GM10847 (cell line): ENCODE measurements around the gene ZDHHC14.

Experiments
- POLR2A ChIP-seq: IDR thresholded peaks from 2 replicates; pipeline ENCODE4 v1.6.1; 2011; ENCODE audit not compliant: insufficient read length; ENCODE audit errors: extremely low read depth

ZDHHC14 gene

DNA sequence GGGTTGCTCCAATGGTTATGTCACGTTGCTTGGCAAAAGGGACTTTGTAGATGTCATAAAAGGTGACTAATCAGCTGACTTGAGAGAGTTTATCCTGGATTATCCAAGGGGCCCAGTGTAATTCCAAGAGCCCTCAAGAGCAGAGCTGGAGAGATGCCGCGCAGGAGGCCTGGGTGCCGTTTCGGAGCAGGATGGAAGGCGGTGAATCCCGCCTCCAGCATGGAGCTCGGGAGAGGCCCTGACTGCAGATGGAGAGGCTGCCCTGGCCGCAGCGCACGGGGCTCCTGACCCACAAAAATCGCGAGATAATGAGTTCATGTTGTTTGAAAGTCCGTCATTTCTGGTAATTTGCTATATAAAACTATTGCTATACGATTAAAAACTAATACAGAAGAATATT, 219.8 kb downstream of the ZDHHC14 start:
- TF ChIP-seq POLR2A, result no peak

DNA sequence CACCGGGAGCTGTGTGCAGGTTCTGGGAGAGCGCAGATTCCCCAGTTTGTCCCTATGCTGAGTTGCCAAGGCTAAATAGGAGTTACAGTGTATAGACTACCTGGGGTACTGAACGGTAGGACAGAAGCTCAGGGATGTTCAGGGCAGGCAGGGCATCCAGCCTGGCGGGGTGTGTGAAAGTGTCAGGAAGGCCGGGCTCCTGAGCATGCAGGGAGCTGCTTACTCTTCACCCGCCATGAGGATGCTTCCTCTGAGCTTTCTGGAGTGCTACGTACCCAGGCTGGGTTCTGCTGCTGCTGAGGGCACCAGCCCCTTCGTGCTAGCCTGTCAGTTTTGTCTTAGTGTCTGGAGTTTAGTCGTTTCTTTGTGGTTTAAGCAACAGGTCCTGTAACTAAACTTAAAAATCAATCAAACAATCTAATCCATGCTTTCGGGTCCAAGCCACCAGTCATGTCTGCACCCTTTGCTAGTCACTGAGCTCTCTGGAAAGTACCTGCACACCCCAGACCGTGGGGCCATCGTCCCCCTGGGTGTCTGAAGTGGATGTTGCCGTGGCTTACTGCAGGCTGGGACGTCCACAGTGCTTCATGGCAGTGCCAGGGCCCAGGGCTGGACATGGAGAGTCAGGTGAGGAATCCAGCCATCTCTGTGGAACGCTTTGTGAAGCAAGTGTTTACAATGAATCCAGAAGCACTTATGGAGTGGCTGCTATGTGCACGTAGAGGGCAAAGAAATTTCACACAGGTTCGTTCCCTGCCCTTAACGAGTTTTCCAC, 221.7 kb downstream of the ZDHHC14 start:
- no peak for TF ChIP-seq POLR2A

GRCh38 chr6:157603314-157603940, 222.4 kb downstream of the ZDHHC14 start:
- TF ChIP-seq POLR2A, result no peak

- TF ChIP-seq POLR2A, result no peak
These were observed 223.0 kb downstream of the ZDHHC14 start for GRCh38 chr6:157603971-157604370.

GRCh38 chr6:157604816-157605215, 223.8 kb downstream of the ZDHHC14 start:
- no peak for TF ChIP-seq POLR2A

GRCh38 chr6:157605484-157605883, 224.5 kb downstream of the ZDHHC14 start:
- no peak for TF ChIP-seq POLR2A

GRCh38 chr6:157606516-157606915, 225.5 kb downstream of the ZDHHC14 start:
- no peak for TF ChIP-seq POLR2A

- no peak for TF ChIP-seq POLR2A
These were observed 226.5 kb downstream of the ZDHHC14 start for GRCh38 chr6:157607317-157608109.

DNA sequence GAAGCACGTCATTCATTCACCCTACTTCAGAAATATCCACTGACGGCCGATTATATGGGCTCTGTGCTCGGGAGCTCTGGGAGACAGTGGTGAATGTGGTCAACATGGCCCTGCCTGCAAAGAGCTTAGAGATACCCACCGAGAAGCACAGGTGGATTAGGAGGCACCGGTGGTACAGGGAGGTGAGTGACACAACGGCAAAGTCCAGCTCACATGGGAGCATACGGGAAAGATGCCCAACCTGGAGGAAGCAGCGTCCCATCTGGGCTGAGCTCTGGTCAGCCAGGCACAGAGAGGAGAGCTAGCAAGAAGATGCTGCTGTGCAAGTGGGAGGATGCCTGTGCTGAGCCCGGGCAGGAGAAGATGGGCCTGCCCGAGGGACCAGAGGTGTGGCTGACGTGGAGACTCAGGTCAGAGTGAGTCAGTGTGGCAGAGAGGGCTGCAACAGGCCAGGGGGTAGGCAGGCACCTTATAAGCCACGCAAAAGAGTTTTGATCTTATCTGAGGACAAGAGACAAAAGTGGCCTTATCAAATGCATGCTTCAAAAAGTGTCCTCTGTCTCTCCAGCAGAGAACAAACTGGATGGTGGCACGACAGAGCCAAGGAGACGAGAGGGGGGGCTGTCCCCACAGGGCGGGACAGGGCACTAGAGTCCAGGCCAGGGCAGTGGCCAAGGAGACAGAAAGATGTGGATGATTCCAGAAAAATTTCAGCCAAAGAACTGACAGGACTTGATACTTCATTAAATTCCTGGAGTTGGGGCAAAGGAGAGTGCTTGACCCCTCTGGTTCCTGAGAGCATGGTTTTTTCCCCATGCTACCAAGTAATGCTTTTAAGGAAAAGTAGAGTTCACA, 227.5 kb downstream of the ZDHHC14 start:
- no peak for TF ChIP-seq POLR2A

GRCh38 chr6:157609117-157609516, 228.1 kb downstream of the ZDHHC14 start:
- TF ChIP-seq POLR2A, result no peak

DNA sequence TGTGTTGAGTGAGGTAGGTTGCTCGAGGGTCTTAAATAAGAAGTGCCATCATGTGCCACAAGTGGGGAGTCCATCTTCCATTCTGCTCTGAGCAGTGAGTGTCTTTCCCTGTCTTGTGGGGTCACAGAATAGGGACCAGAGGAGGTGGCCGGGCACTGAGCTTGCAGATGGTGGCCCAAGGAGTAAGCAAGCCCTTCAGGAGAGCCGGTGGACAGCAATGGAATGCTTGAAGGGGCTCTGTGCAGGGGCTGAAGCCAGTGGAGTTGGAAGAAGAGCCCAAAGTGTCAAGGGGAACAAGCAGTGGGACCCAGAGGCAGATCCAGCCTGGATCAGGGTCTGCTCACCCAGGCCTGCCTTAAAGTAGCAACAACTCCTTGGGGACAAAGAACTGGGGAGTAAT, 228.6 kb downstream of the ZDHHC14 start:
- no peak for TF ChIP-seq POLR2A

GRCh38 chr6:157610451-157610999, 229.5 kb downstream of the ZDHHC14 start:
- TF ChIP-seq POLR2A, result no peak

DNA sequence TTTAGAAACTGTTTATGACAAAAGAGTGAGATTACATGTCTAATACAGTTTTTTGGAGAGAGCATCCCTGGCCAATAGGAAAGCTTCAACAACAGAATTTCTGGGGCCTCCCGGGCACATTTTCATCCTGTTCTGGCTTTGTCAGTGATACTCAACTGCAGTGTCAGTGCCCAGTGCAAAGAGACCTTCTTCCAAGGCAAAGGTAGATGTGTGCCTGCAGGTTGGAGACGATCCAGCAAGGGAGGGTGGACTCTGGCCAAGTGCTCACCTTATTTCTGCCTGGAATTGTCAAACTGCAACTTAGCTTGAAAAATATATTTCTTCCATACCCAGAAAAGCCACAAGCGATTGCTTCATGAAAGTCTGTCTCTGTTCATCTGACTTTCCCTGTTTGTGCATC, 230.4 kb downstream of the ZDHHC14 start:
- TF ChIP-seq POLR2A, result no peak

DNA sequence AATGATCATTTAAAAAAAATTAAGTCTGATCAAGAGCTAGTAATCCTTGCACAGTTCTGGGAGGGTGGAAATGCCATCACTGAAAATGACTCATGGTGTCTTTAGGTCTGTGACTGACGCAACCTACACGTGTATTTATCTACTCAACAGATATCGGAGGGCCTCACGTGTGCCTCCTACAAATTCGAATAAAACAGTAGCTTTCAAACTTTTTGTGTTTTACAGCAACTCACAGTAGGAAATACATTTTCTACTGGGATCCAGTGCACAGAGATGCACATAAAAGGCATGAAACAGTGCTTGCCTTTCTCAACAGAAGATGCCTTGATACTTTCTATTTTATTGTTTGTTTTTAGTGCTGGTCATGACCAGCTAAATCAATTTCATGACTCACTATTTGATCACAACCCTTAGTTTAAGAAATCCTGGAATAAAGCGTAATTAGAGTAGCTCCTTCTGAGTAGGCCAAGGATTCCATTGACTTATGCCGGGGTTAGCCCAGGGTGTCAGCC, 232.1 kb downstream of the ZDHHC14 start:
- TF ChIP-seq POLR2A, result no peak
